ENCODE results near the gene CACTIN. TPM values are rescaled to one million over a fixed set of nuclear protein-coding genes. Genes with fewer than 3 reads are reported as not detected.

CACTIN gene
- total RNA-seq, 2 experiments from 2014 or later: 25.8 to 25.9 TPM

- intact Hi-C loops (cut with DNase I, micrococcal nuclease): loop anchor here in 1 of 2 experiments (1.0 kb wide), 1 partner anchor 60 kb away; no protein-coding TSS in a partner anchor
- DNase-seq (no peak), ATAC-seq (ENCODE audit: poor library complexity) (peak; percentile 7)
- peaks cover 6% of the 10 kb centered on the region for H3K36me3 Mint-ChIP-seq (ENCODE audit: low read depth)
- H3K27ac ChIP-seq (ENCODE audit: low read depth in 1 of 2, low read length in 2 of 2): no peak overlapping the region
- ChIA-PET CTCF (no interaction called here), POLR2A (interaction anchor here (2.0 kb wide), 1 partner anchor 21 kb away, joined by 9 read pairs; the partner anchor contains the start of gene GIPC3)
- H3K4me1 Mint-ChIP-seq (ENCODE audit: low read depth): peaks cover 14% of the 10 kb centered on the region
- TF ChIP-seq CTCF (IDR thresholded peaks at IDR 0.05): no peak
- H3K9me3 ChIP-seq (ENCODE audit: control insufficient read depth in 1 of 2, insufficient read depth in 1 of 2, low read length in 2 of 2): peaks cover 0 to 26% of the 10 kb centered on the region in 2 experiments
- no peaks in the 10 kb centered on the region for H3K9me3 Mint-ChIP-seq
- no peaks in the 10 kb centered on the region for H3K27me3 Mint-ChIP-seq
- H3K27ac Mint-ChIP-seq: no peak overlapping the region
- peaks cover 0 to 3% of the 10 kb centered on the region in 2 experiments for H3K27me3 ChIP-seq (ENCODE audit: control insufficient read depth in 1 of 2, insufficient read depth in 2 of 2, low read length in 2 of 2)
- H3K4me3 Mint-ChIP-seq: no peak overlapping the region
- H3K4me1 ChIP-seq (ENCODE audit: insufficient read depth, low read length): peaks cover 40% of the 10 kb centered on the region
- peak overlapping the region; percentile 49 for H3K4me3 ChIP-seq (ENCODE audit: low read length)
- H3K36me3 ChIP-seq (ENCODE audit: insufficient read depth, low read length): peaks cover 3% of the 10 kb centered on the region
These were observed 20.8 kb downstream of the CACTIN start for GRCh38 chr19:3605770-3606169.

GRCh38 chr19:3605361-3605760, 21.2 kb downstream of the CACTIN start:
- no peak overlapping the region for H3K27ac ChIP-seq (ENCODE audit: low read depth in 1 of 2, low read length in 2 of 2)
- ChIA-PET CTCF (no interaction called here), POLR2A (interaction anchor here (0.6 to 1.2 kb wide), 7 partner anchors 17 to 157 kb away, joined by 3 to 6 read pairs (median 5); partner anchors contain the start of genes MFSD12 and MRPL54)
- H3K4me1 ChIP-seq (ENCODE audit: insufficient read depth, low read length): peaks cover 40% of the 10 kb centered on the region
- H3K27ac Mint-ChIP-seq: no peak overlapping the region
- H3K4me1 Mint-ChIP-seq (ENCODE audit: low read depth): peaks cover 14% of the 10 kb centered on the region
- no peak overlapping the region for H3K4me3 Mint-ChIP-seq
- ATAC-seq (ENCODE audit: poor library complexity): peak; percentile 48
- TF ChIP-seq CTCF (IDR thresholded peaks at IDR 0.05): no peak
- intact Hi-C loops (cut with DNase I, micrococcal nuclease): no loop called here
- no peaks in the 10 kb centered on the region for H3K27me3 Mint-ChIP-seq
- H3K27me3 ChIP-seq (ENCODE audit: control insufficient read depth in 1 of 2, insufficient read depth in 2 of 2, low read length in 2 of 2): peaks cover 0 to 3% of the 10 kb centered on the region in 2 experiments
- peaks cover 0 to 26% of the 10 kb centered on the region in 2 experiments for H3K9me3 ChIP-seq (ENCODE audit: control insufficient read depth in 1 of 2, insufficient read depth in 1 of 2, low read length in 2 of 2)
- no peaks in the 10 kb centered on the region for H3K36me3 ChIP-seq (ENCODE audit: insufficient read depth, low read length)
- peak overlapping the region; percentile 49 for H3K4me3 ChIP-seq (ENCODE audit: low read length)
- H3K9me3 Mint-ChIP-seq: no peaks in the 10 kb centered on the region
- H3K36me3 Mint-ChIP-seq (ENCODE audit: low read depth): peaks cover 2% of the 10 kb centered on the region
- DNase-seq: no peak

- no peak overlapping the region for H3K27ac ChIP-seq (ENCODE audit: low read depth in 1 of 2, low read length in 2 of 2)
- Mint-ChIP-seq H3K27ac (no peak overlapping the region), H3K4me3 (no peak overlapping the region), H3K27me3 (no peaks in the 10 kb centered on the region), H3K9me3 (no peaks in the 10 kb centered on the region), H3K4me1 (ENCODE audit: low read depth) (peaks cover 14% of the 10 kb centered on the region), H3K36me3 (ENCODE audit: low read depth) (no peaks in the 10 kb centered on the region)
- intact Hi-C loops (cut with DNase I, micrococcal nuclease): no loop called here
- H3K27me3 ChIP-seq (ENCODE audit: control insufficient read depth in 1 of 2, insufficient read depth in 2 of 2, low read length in 2 of 2): peaks cover 0 to 3% of the 10 kb centered on the region in 2 experiments
- peaks cover 0 to 23% of the 10 kb centered on the region in 2 experiments for H3K9me3 ChIP-seq (ENCODE audit: control insufficient read depth in 1 of 2, insufficient read depth in 1 of 2, low read length in 2 of 2)
- H3K4me1 ChIP-seq (ENCODE audit: insufficient read depth, low read length): peaks cover 40% of the 10 kb centered on the region
- TF ChIP-seq CTCF (IDR thresholded peaks at IDR 0.05): no peak
- ATAC-seq (ENCODE audit: poor library complexity): peak; percentile 64
- POLR2A ChIA-PET: interaction anchor here (0.6 to 1.2 kb wide), 9 partner anchors 14 to 158 kb away, joined by 3 to 6 read pairs (median 4); partner anchors contain the start of genes MFSD12 and MRPL54
- CTCF ChIA-PET: no interaction called here
- H3K4me3 ChIP-seq (ENCODE audit: low read length): peak overlapping the region; percentile 49
- no peaks in the 10 kb centered on the region for H3K36me3 ChIP-seq (ENCODE audit: insufficient read depth, low read length)
- peak in 7 of 14 experiments; percentile 13 to 48 (median 36) for DNase-seq
These were observed 21.6 kb downstream of the CACTIN start for GRCh38 chr19:3604987-3605343.
